ENCODE data around the gene TNS3. TPM values are rescaled to one million over a fixed set of nuclear protein-coding genes. Genes with fewer than 3 reads are reported as not detected.
A peak's percentile ranks its signal among the peaks of the same experiment; 100 is the strongest.

Gene TNS3
- total RNA-seq, 1 experiment from 2014 or later, result 9.5 TPM

DNA sequence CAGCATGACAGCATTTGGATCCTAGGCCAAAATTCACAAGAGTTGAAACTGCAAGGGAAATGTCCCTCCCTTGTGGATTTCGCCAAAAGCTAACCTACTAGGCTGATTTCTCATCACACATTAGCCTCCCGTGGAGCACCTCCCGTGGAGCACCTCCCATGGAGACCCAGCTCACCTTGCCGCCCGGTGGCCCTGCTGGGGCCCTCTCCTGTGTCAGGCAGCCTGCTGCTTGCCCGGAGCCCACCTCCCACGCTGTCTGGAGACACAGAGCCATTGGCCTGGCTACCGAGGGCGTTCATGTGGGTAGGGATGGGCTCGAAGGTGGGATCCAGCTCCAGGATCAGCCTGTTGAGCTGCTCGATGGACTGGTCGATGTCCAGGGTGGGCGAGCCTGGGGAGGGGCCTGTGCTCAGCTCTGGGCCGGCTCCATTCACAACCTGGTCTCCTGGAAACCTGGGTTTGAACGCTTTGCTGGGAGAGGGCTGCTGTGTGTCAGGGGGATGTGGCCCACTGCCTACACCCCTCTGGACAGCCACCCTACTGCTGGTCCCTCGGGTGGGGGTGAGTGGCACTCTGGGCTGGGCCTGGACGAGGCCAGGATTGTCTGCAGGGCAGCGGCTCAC lies 213.6 kb downstream of the TNS3 start:
- Histone ChIP-seq H3K27me3 (ENCODE audit: insufficient read depth, low read length) (no peaks in the 10 kb centered on the region), H3K79me1 (ENCODE audit: insufficient read depth, low read depth, low read length, poor library complexity, severe bottlenecking) (no peaks in the 10 kb centered on the region), H4K20me1 (ENCODE audit: control insufficient read depth, insufficient read depth, insufficient read length) (no peaks in the 10 kb centered on the region), H2AK5ac (ENCODE audit: insufficient read length, low read length) (no peak overlapping the region), H2BK20ac (ENCODE audit: low read depth, low read length, poor library complexity, severe bottlenecking) (no peak overlapping the region), H3K56ac (ENCODE audit: insufficient read length, low read depth, low read length) (no peak overlapping the region), H3K9me3 (ENCODE audit: control insufficient read depth, low read depth, low read length) (no peaks in the 10 kb centered on the region), H3K79me2 (ENCODE audit: insufficient read depth, low read length) (no peaks in the 10 kb centered on the region), H3K4me1 (ENCODE audit: insufficient read depth, low read length) (peaks cover 2% of the 10 kb centered on the region; the same call in 1 of the 2 replicates), H3K18ac (ENCODE audit: insufficient read length, low read depth, low read length) (no peak overlapping the region), H3K27ac (ENCODE audit: insufficient read length, low read depth, low read length) (no peak overlapping the region), H2BK5ac (ENCODE audit: insufficient read length, low read length) (peak overlapping the region; percentile 3), H4K91ac (ENCODE audit: insufficient read length, low read depth, low read length) (no peak overlapping the region), H3K9ac (ENCODE audit: extremely low read depth, insufficient read length, low read length) (no peak overlapping the region), H2AFZ (ENCODE audit: low read length) (no peak overlapping the region), H3K4ac (ENCODE audit: low read depth, low read length) (no peak overlapping the region), H2BK120ac (ENCODE audit: low read depth, low read length, poor library complexity, severe bottlenecking) (no peak overlapping the region), H3K23ac (ENCODE audit: insufficient read length, low read depth, low read length) (no peak overlapping the region), H4K5ac (ENCODE audit: insufficient read length, low read depth, low read length) (no peak overlapping the region), H3K4me2 (ENCODE audit: insufficient read depth, insufficient read length, low read length) (no peak overlapping the region), H3K23me2 (ENCODE audit: insufficient read length, low read depth, low read length, poor library complexity, severe bottlenecking) (no peaks in the 10 kb centered on the region), H4K8ac (replicated peaks; ENCODE audit: insufficient read length, low read depth, low read length) (no peak overlapping the region), H3T11ph (ENCODE audit: low read length) (no peak overlapping the region), H2BK12ac (ENCODE audit: insufficient read length, low read depth, low read length) (no peak overlapping the region), H3K14ac (ENCODE audit: insufficient read depth, low read length) (no peak overlapping the region; the same call in 1 of the 2 replicates), H2BK15ac (ENCODE audit: low read depth, low read length) (no peak overlapping the region)
- Mint-ChIP-seq H3K9me3 (no peaks in the 10 kb centered on the region), H3K27me3 (ENCODE audit: low read depth) (no peaks in the 10 kb centered on the region; the same call in 1 of the 2 replicates), H3K36me3 (ENCODE audit: insufficient read depth in 1 of 3, low read depth in 3 of 3) (peaks cover 7 to 14% (median 7%) of the 10 kb centered on the region in 3 experiments; a peak in 5 of 7 replicates), H3K4me3 (no peak overlapping the region), H3K4me1 (peaks cover 9 to 14% of the 10 kb centered on the region in 2 experiments), H3K27ac (no peak overlapping the region)
- DNase-seq, result no peak
- TF ChIP-seq, protein P1, sequence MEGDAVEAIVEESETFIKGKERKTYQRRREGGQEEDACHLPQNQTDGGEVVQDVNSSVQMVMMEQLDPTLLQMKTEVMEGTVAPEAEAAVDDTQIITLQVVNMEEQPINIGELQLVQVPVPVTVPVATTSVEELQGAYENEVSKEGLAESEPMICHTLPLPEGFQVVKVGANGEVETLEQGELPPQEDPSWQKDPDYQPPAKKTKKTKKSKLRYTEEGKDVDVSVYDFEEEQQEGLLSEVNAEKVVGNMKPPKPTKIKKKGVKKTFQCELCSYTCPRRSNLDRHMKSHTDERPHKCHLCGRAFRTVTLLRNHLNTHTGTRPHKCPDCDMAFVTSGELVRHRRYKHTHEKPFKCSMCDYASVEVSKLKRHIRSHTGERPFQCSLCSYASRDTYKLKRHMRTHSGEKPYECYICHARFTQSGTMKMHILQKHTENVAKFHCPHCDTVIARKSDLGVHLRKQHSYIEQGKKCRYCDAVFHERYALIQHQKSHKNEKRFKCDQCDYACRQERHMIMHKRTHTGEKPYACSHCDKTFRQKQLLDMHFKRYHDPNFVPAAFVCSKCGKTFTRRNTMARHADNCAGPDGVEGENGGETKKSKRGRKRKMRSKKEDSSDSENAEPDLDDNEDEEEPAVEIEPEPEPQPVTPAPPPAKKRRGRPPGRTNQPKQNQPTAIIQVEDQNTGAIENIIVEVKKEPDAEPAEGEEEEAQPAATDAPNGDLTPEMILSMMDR (conservative IDR thresholded peaks at IDR 0.05), result no peak
- WGBS (ENCODE audit: extremely low coverage, insufficient read length, low lambda C conversion rate), result no CpG with 5 or more reads among the region's 18 CpGs
